Thyroid gland (tissue), 4 donors: ENCODE data around the gene ZNF557. TPM values are rescaled to one million over a fixed set of nuclear protein-coding genes. Genes with fewer than 3 reads are reported as not detected.

Experiments
- DNase-seq, 2 donors: peaks; one replicate each; pipeline ENCODE4 v3.0.0-alpha.2; 2019
- H3K27ac ChIP-seq, 3 donors: fragments of 200-600 bp; sonication (generic); 1 replicate in 2 of 3; 2 replicates in 1 of 3; pipeline ENCODE4 v1.5.1; 2016 to 2019; ENCODE audit warnings: mild to moderate bottlenecking in 1 of 3, moderate library complexity in 1 of 3
- H3K27me3 ChIP-seq: fragments of 200-600 bp; sonication (generic); one replicate; pipeline ENCODE4 v1.5.1; 2019
- H3K36me3 ChIP-seq, 2 donors: fragments of 200-600 bp; sonication (generic); one replicate each; pipeline ENCODE4 v1.5.1; 2016 to 2019
- H3K4me1 ChIP-seq, 2 donors: fragments of 200-600 bp; sonication (generic); one replicate each; pipeline ENCODE4 v1.5.1; 2017 to 2019
- H3K4me3 ChIP-seq, 3 donors: fragments of 200-600 bp; sonication (generic); replicated peaks in 1 of 3; 1 replicate in 2 of 3; 2 replicates in 1 of 3; pipeline ENCODE4 v1.5.1; 2016; ENCODE audit warnings: mild to moderate bottlenecking in 1 of 3
- H3K9me3 ChIP-seq: fragments of 200-600 bp; sonication (generic); one replicate; pipeline ENCODE4 v1.5.1; 2017
- CTCF ChIP-seq, 6 experiments: fragments of 200-600 bp in 3 of 6; fragments of 450-650 bp in 3 of 6; sonication (generic) in 3 of 6; IDR thresholded peaks; one replicate each; pipeline ENCODE4 v1.5.1; 2016 to 2019; ENCODE audit warnings: antibody characterized with exemption in 6 of 6, mild to moderate bottlenecking in 2 of 6, inconsistent platforms in 1 of 6, moderate library complexity in 1 of 6
- POLR2A ChIP-seq, 2 donors: fragments of 450-650 bp; IDR thresholded peaks; one replicate each; pipeline ENCODE4 v1.6.1; 2017; ENCODE audit warnings: antibody characterized with exemption in 2 of 2, mild to moderate bottlenecking in 2 of 2, moderate library complexity in 1 of 2
- WGBS, 2 donors: methylation state at CpG; one replicate each; pipeline ENCODE4 v1.1.5; 2017; 5-methylcytosine and 5-hydroxymethylcytosine counted together
- intact Hi-C: fragments of 100-400 bp; cut with DNase I; formaldehyde crosslinking; loops from one replicate; pipeline ENCODE4 v1.15.1; 2023
- total RNA-seq, 4 donors: library from RNA; depleted of rRNA; stranded (reverse); fragments of >200 nt; gene quantifications; one replicate each; pipeline ENCODE4 v1.2.3, GENCODE V29; 2016

Gene ZNF557
- total RNA-seq, 4 donors from 2014 or later: 9.5 to 16.9 (median 13.7) TPM

DNA sequence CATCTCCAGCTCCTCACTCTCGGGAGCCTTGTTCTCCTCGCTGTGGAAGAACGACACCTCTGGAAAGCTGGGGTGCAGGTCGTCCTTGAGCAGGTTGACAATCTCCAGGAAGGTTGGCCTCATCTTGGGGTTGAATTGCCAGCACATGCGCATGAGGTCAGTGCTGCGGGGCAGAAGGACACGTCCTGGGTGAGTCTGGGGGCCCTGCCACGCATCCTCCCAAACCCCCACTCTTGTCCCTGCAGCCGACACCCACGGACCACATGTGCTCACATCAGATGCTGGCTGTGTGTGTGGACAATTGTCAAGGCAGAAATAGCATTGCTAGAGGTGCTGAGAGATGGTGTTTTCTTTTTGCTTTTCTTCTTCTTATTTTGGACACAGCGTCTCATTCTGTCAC, 47.7 kb downstream of the ZNF557 start:
- no peak overlapping the region for H3K27ac ChIP-seq
- no peaks in the 10 kb centered on the region for H3K9me3 ChIP-seq
- TF ChIP-seq CTCF (IDR thresholded peaks at IDR 0.05) (no peak), POLR2A (IDR thresholded peaks at IDR 0.05) (no peak)
- H3K4me3 ChIP-seq: no peak overlapping the region
- no peaks in the 10 kb centered on the region for H3K27me3 ChIP-seq
- DNase-seq: no peak
- intact Hi-C loops: no loop called here
- no peaks in the 10 kb centered on the region for H3K4me1 ChIP-seq
- 93 to 95% methylated on average over 8 to 11 of the region's 11 CpGs for WGBS, 2 donors
- H3K36me3 ChIP-seq: peaks cover 20 to 34% of the 10 kb centered on the region in 2 donors

- H3K4me1 ChIP-seq: no peaks in the 10 kb centered on the region
- H3K27me3 ChIP-seq: no peaks in the 10 kb centered on the region
- intact Hi-C loops: no loop called here
- DNase-seq: no peak
- 91 to 96% methylated on average over 14 of the region's 14 CpGs for WGBS, 2 donors
- H3K36me3 ChIP-seq: peaks cover 26 to 41% of the 10 kb centered on the region in 2 donors
- H3K4me3 ChIP-seq: no peak overlapping the region
- no peak for TF ChIP-seq CTCF (IDR thresholded peaks at IDR 0.05)
- TF ChIP-seq POLR2A (IDR thresholded peaks at IDR 0.05): no peak
- no peak overlapping the region for H3K27ac ChIP-seq
- no peaks in the 10 kb centered on the region for H3K9me3 ChIP-seq
Observed at GRCh38 chr19:7119582-7119981, 50.1 kb downstream of the ZNF557 start.

DNA sequence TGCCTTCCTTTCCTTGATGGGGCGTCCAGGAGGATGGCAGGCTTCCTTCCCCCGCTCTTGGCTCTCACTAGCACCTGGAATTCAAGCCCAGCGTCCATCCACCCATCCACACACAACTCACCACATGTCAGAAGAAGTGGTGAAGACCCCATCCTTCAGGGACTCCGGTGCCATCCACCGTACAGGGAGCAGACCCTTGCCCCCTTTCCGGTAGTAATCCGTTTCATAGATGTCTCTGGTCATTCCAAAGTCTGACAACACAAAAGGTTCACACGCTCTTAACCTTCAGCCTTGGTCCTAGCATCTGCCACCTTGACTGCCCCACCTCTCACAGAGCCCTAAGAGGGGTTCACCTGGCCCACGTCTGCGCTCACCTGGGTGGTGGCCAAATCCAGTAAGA, 51.0 kb downstream of the ZNF557 start:
- Histone ChIP-seq H3K4me3 (no peak overlapping the region), H3K4me1 (no peaks in the 10 kb centered on the region), H3K27ac (no peak overlapping the region), H3K36me3 (peaks cover 35 to 50% of the 10 kb centered on the region in 2 donors), H3K27me3 (no peaks in the 10 kb centered on the region), H3K9me3 (no peaks in the 10 kb centered on the region)
- no peak for DNase-seq
- TF ChIP-seq POLR2A (IDR thresholded peaks at IDR 0.05) (no peak), CTCF (IDR thresholded peaks at IDR 0.05) (no peak)
- 90 to 96% methylated on average over 10 of the region's 10 CpGs for WGBS, 2 donors
- intact Hi-C loops: no loop called here

- no peak for DNase-seq
- 99% methylated on average over 11 of the region's 16 CpGs for WGBS, 2 donors
- H3K27me3 ChIP-seq: no peaks in the 10 kb centered on the region
- H3K36me3 ChIP-seq: peaks cover 53 to 59% of the 10 kb centered on the region in 2 donors
- no peaks in the 10 kb centered on the region for H3K4me1 ChIP-seq
- no peaks in the 10 kb centered on the region for H3K9me3 ChIP-seq
- intact Hi-C loops: no loop called here
- no peak overlapping the region for H3K27ac ChIP-seq
- no peak overlapping the region for H3K4me3 ChIP-seq
- no peak for TF ChIP-seq POLR2A (IDR thresholded peaks at IDR 0.05)
Observed at GRCh38 chr19:7122701-7123100, 53.2 kb downstream of the ZNF557 start.

GRCh38 chr19:7124782-7125181, 55.3 kb downstream of the ZNF557 start:
- 64 to 72% methylated on average over 3 of the region's 3 CpGs for WGBS, 2 donors
- no peak for DNase-seq
- TF ChIP-seq CTCF (IDR thresholded peaks at IDR 0.05) (no peak), POLR2A (IDR thresholded peaks at IDR 0.05) (no peak)
- Histone ChIP-seq H3K4me1 (no peaks in the 10 kb centered on the region), H3K9me3 (no peaks in the 10 kb centered on the region), H3K27ac (no peak overlapping the region), H3K27me3 (no peaks in the 10 kb centered on the region), H3K4me3 (no peak overlapping the region), H3K36me3 (peaks cover 56 to 68% of the 10 kb centered on the region in 2 donors)
- intact Hi-C loops: no loop called here

GRCh38 chr19:7125221-7125620, 55.7 kb downstream of the ZNF557 start:
- TF ChIP-seq CTCF (IDR thresholded peaks at IDR 0.05) (no peak), POLR2A (IDR thresholded peaks at IDR 0.05) (no peak)
- no peaks in the 10 kb centered on the region for H3K4me1 ChIP-seq
- 97 to 98% methylated on average over 15 to 16 of the region's 16 CpGs for WGBS, 2 donors
- H3K27ac ChIP-seq: no peak overlapping the region
- H3K9me3 ChIP-seq: no peaks in the 10 kb centered on the region
- H3K36me3 ChIP-seq: peaks cover 52 to 69% of the 10 kb centered on the region in 2 donors
- intact Hi-C loops: no loop called here
- no peak overlapping the region for H3K4me3 ChIP-seq
- no peak for DNase-seq
- H3K27me3 ChIP-seq: no peaks in the 10 kb centered on the region
